ENCODE data around the gene CSF1. TPM values are rescaled to one million over a fixed set of nuclear protein-coding genes. Genes with fewer than 3 reads are reported as not detected.

Gene CSF1
- total RNA-seq, 1 donor from 2014 or later: 159 TPM

DNA sequence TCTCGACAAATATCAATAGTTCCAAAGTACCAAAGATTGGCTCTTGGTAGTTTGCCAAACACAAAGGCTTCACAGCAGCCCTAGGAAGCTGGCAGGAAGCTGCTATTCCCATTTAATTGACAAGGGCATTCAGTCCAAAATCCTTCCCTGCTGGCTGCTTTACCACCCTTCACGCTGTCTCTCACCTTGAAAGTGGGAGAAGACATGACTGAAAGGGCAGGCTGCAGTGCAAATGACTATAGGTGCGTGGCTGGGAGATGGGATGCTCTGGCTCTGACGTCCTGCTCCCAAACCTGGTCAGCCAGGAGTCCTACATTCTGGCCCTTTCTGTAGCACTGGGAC lies 3.8 kb upstream of the CSF1 start:
- Histone ChIP-seq H3K4me1 (peaks cover 14% of the 10 kb centered on the region), H3K27ac (no peak overlapping the region), H3K9me3 (no peaks in the 10 kb centered on the region), H3K27me3 (no peaks in the 10 kb centered on the region), H3K36me3 (no peaks in the 10 kb centered on the region), H3K4me3 (no peak overlapping the region)
- DNase-seq (ENCODE audit: extremely low spot score in 2 of 2): no peak
- TF ChIP-seq, protein P1, sequence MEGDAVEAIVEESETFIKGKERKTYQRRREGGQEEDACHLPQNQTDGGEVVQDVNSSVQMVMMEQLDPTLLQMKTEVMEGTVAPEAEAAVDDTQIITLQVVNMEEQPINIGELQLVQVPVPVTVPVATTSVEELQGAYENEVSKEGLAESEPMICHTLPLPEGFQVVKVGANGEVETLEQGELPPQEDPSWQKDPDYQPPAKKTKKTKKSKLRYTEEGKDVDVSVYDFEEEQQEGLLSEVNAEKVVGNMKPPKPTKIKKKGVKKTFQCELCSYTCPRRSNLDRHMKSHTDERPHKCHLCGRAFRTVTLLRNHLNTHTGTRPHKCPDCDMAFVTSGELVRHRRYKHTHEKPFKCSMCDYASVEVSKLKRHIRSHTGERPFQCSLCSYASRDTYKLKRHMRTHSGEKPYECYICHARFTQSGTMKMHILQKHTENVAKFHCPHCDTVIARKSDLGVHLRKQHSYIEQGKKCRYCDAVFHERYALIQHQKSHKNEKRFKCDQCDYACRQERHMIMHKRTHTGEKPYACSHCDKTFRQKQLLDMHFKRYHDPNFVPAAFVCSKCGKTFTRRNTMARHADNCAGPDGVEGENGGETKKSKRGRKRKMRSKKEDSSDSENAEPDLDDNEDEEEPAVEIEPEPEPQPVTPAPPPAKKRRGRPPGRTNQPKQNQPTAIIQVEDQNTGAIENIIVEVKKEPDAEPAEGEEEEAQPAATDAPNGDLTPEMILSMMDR (IDR thresholded peaks at IDR 0.05): no peak
- intact Hi-C loops (cut with DNase I): no loop called here

DNA sequence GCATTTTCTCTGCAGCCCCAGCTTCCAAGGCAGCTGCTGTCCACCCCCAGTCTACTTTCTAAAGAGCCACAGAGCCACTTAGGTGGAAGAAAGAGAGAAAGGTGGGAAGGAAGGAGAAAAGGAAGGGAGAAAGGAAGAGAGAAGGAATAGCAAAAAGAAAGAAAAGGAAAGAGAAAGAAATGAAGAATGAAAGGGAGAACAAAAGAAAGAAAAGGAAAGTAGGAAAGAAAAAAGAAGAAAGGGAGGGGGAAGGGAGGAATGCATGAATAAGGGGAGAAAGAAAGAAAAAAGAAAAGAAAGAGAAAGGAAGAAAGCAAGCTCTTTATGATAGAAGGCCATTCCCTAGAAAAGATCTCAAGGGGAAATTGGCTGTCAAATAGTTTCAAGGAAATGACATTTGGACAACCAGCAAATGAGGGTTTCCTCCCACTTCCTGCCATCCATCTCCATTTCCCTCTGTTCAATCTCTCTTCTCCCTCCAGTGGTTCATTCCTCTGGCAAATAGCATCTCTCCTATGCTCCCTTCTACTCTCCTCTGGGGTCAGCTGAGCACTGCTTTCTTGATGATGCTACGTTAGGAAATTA lies 3.4 kb upstream of the CSF1 start:
- Histone ChIP-seq H3K9me3 (no peaks in the 10 kb centered on the region), H3K4me3 (no peak overlapping the region), H3K36me3 (no peaks in the 10 kb centered on the region), H3K4me1 (peaks cover 18% of the 10 kb centered on the region), H3K27ac (no peak overlapping the region), H3K27me3 (no peaks in the 10 kb centered on the region)
- TF ChIP-seq POLR2A (IDR thresholded peaks at IDR 0.05): no peak
- TF ChIP-seq POLR2AphosphoS5 (IDR thresholded peaks at IDR 0.05; ENCODE audit: insufficient read depth in 1 of 2, low read depth in 1 of 2): no peak
- TF ChIP-seq, protein P1 (IDR thresholded peaks at IDR 0.05): no peak
- intact Hi-C loops (cut with DNase I): no loop called here
- no peak for DNase-seq (ENCODE audit: extremely low spot score in 2 of 2)

DNA sequence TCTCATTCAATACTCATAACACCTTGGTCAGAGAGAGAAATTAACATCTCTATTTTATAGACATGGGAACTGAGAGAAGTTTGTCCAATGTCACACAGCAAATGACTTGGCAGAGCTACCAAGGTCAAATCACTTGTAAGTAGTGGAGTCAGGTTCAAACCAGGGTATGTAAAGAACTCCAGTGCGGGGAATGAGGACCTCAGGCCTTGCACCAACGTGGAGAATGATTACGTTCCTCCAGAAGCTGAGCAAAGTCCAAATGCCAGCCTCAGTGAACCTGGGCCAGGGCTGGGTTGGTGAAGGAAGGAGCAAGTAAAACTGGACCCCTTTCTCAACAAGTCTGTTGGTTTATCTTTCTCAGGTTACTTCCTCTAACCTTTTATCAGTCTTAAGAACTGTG lies 1.8 kb upstream of the CSF1 start:
- Histone ChIP-seq H3K27ac (no peak overlapping the region), H3K9me3 (no peaks in the 10 kb centered on the region), H3K36me3 (no peaks in the 10 kb centered on the region), H3K27me3 (no peaks in the 10 kb centered on the region), H3K4me3 (no peak overlapping the region), H3K4me1 (peaks cover 34% of the 10 kb centered on the region)
- no peak for TF ChIP-seq POLR2AphosphoS5 (IDR thresholded peaks at IDR 0.05; ENCODE audit: insufficient read depth in 1 of 2, low read depth in 1 of 2)
- TF ChIP-seq, protein P1 (IDR thresholded peaks at IDR 0.05): no peak
- TF ChIP-seq POLR2A (IDR thresholded peaks at IDR 0.05): no peak
- DNase-seq (ENCODE audit: extremely low spot score in 2 of 2): no peak
- intact Hi-C loops (cut with DNase I): no loop called here

DNA sequence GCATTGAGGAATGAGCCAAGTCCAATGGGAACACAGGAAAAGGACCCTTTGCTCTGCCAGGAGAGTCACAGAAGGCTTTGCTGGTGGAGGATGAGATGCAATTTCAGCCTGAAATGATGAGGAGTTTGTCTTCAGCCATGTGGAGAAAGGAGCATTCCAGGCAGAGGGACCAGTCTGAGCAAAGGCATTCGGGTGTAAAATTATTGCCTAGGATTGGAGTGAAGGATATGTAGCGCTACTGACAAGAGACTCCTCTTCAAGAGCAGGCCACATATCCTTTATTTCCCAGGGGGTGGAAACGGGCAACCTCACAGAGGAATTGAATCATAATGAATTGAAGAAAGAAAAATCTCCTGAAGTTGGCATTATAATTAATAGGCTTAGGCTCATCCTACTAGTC lies 1.1 kb upstream of the CSF1 start:
- peaks cover 41% of the 10 kb centered on the region for H3K4me1 ChIP-seq
- no peak overlapping the region for H3K4me3 ChIP-seq
- no peaks in the 10 kb centered on the region for H3K27me3 ChIP-seq
- H3K36me3 ChIP-seq: no peaks in the 10 kb centered on the region
- no peak for DNase-seq (ENCODE audit: extremely low spot score in 2 of 2)
- TF ChIP-seq POLR2AphosphoS5 (IDR thresholded peaks at IDR 0.05; ENCODE audit: insufficient read depth in 1 of 2, low read depth in 1 of 2) (no peak), POLR2A (IDR thresholded peaks at IDR 0.05) (no peak)
- TF ChIP-seq, protein P1 (IDR thresholded peaks at IDR 0.05): no peak
- no peaks in the 10 kb centered on the region for H3K9me3 ChIP-seq
- intact Hi-C loops (cut with DNase I): no loop called here
- H3K27ac ChIP-seq: peak overlapping the region; percentile 14

DNA sequence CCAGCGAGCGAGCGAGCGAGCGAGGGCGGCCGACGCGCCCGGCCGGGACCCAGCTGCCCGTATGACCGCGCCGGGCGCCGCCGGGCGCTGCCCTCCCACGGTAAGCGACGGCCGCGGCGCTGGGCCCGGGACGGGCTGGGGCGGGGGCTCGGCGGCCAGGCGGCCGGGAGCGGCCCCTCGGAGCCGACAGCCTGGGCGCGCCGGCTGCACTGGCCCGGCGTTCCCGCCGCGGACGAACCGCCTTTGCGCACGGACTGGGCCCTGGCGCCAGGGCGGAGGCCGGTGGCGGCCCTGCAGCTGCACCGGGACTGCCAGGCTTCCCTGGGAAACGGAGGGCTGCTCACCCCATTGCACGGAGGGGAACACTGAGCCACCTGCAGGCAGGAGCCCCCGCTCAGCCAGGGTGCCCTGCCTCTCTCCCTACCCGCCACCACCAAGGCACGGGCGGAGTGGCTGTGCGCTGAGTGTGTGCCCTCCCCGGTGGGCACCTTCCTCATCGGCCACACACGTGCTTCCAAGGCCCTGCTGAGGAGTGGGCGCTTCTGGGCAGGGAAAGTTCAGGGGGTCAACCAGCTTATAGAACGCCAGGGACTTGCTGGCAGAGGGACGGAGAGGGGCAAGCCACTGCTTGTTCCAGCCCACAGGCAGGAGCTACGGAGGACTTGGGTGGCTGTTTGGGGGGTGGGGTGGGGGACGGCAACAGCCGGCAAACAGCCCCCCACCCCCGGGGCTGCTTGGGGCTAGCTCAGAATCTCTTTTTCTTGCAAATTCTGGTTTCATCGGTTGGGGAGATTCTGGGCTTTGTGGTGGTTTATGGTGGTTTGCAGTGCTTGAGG lies 532 bp downstream of the CSF1 start:
- H3K36me3 ChIP-seq: peaks cover 0 to 11% of the 10 kb centered on the region in 2 donors
- H3K4me3 ChIP-seq: peak overlapping the region; percentile 72 to 81
- H3K9me3 ChIP-seq: no peaks in the 10 kb centered on the region
- peak in 1 of 2 donors; percentile 16 for TF ChIP-seq POLR2AphosphoS5 (IDR thresholded peaks at IDR 0.05; ENCODE audit: insufficient read depth in 1 of 2, low read depth in 1 of 2)
- TF ChIP-seq POLR2A (IDR thresholded peaks at IDR 0.05): no peak
- intact Hi-C loops (cut with DNase I): loop anchor here (5.0 kb wide), 4 partner anchors 34 to 134 kb away; partner anchors contain the start of gene AHCYL1
- H3K4me1 ChIP-seq: peaks cover 54% of the 10 kb centered on the region
- no peaks in the 10 kb centered on the region for H3K27me3 ChIP-seq
- no peak for DNase-seq (ENCODE audit: extremely low spot score in 2 of 2)
- peak overlapping the region; percentile 92 for H3K27ac ChIP-seq
